Gastroesophageal sphincter (tissue), 3 donors: ENCODE measurements around the gene DLGAP3.

ENCODE experiments used
- EP300 ChIP-seq: sonication (generic); formaldehyde crosslinking; IDR thresholded peaks from one replicate; pipeline ENCODE4 v1.6.1; 2017; ENCODE audit warnings: antibody characterized with exemption, mild to moderate bottlenecking
- POLR2AphosphoS5 ChIP-seq: sonication (generic); formaldehyde crosslinking; IDR thresholded peaks from one replicate; pipeline ENCODE4 v1.6.1; 2017; ENCODE audit warnings: antibody characterized with exemption
- TF ChIP-seq, protein P1 (sequence below), 4 experiments: fragments of 200-600 bp in 2 of 4; fragments of 450-650 bp in 2 of 4; sonication (generic) in 1 of 4; IDR thresholded peaks; one replicate each; pipeline ENCODE4 v1.5.1; 2017 to 2019; ENCODE audit warnings: antibody characterized with exemption in 4 of 4, mild to moderate bottlenecking in 2 of 4, moderate library complexity in 2 of 4

DNA sequence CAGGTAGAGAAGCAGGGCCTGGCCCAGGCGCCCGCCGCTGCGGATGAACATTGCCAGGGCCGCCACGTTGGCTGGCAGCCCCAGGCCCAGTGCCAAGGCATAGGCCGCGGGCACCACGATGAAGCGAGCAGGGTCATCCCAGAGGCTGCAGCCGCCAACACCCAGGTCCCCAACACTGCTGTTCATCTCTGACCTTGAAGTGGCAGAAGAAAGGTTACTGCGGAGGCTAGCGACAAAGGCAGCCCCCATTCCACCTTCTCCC lies 47.7 kb upstream of the DLGAP3 start:
- TF ChIP-seq, protein P1, sequence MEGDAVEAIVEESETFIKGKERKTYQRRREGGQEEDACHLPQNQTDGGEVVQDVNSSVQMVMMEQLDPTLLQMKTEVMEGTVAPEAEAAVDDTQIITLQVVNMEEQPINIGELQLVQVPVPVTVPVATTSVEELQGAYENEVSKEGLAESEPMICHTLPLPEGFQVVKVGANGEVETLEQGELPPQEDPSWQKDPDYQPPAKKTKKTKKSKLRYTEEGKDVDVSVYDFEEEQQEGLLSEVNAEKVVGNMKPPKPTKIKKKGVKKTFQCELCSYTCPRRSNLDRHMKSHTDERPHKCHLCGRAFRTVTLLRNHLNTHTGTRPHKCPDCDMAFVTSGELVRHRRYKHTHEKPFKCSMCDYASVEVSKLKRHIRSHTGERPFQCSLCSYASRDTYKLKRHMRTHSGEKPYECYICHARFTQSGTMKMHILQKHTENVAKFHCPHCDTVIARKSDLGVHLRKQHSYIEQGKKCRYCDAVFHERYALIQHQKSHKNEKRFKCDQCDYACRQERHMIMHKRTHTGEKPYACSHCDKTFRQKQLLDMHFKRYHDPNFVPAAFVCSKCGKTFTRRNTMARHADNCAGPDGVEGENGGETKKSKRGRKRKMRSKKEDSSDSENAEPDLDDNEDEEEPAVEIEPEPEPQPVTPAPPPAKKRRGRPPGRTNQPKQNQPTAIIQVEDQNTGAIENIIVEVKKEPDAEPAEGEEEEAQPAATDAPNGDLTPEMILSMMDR (IDR thresholded peaks at IDR 0.05), result no peak
- no peak for TF ChIP-seq EP300
- TF ChIP-seq POLR2AphosphoS5, result no peak
